ENCODE measurements around the gene LRRTM2.

- TF ChIP-seq CTCF (IDR thresholded peaks at IDR 0.05) = no peak
- TF ChIP-seq POLR2A (IDR thresholded peaks at IDR 0.05) = no peak
Measured at GRCh38 chr5:138884554-138884953, 9.4 kb upstream of the LRRTM2 start.
